ENCODE data around the gene PRAMEF12. TPM values are rescaled to one million over a fixed set of nuclear protein-coding genes. Genes with fewer than 3 reads are reported as not detected.
A peak's percentile ranks its signal among the peaks of the same experiment; 100 is the strongest.

Gene PRAMEF12
- total RNA-seq, 1 experiment from 2014 or later: not detected

DNA sequence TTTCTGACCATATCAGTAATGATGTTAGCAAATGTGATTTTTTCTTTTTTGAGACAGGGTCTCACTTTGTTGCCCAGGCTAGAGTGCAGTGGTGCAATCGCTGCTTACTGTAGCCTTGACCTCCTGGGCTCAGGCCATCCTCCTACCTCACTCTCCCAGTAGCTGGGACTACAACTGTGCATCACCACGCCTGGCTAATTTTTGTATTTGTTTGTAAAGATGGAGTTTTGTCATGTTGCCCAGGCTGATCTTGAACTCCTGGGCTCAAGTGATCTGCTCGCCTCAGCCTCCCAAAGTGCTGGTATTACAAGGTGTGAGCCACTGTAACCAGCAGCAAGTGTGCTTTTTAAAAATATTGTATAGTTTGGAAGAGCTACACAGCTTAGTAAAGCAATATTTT, 31.6 kb upstream of the PRAMEF12 start:
- no peaks in the 10 kb centered on the region for H3K9me3 ChIP-seq (ENCODE audit: low read depth, low read length, poor library complexity, severe bottlenecking)
- no TSS peak for BruUV-seq (replicated peaks)
- ChIA-PET POLR2A (ENCODE audit: low non-redundant PET) (no interaction called here), CTCF (interaction anchor here (0.6 to 0.7 kb wide), 2 partner anchors 27 to 1101 kb away, joined by 3 to 4 read pairs; no protein-coding TSS in a partner anchor)
- DNase-seq (ENCODE audit: low spot score): no peak
- no peak for TF ChIP-seq EZH2 (IDR thresholded peaks at IDR 0.05; ENCODE audit: borderline replicate concordance, low read depth, low read length, poor library complexity, severe bottlenecking)
- TF ChIP-seq, protein P1, sequence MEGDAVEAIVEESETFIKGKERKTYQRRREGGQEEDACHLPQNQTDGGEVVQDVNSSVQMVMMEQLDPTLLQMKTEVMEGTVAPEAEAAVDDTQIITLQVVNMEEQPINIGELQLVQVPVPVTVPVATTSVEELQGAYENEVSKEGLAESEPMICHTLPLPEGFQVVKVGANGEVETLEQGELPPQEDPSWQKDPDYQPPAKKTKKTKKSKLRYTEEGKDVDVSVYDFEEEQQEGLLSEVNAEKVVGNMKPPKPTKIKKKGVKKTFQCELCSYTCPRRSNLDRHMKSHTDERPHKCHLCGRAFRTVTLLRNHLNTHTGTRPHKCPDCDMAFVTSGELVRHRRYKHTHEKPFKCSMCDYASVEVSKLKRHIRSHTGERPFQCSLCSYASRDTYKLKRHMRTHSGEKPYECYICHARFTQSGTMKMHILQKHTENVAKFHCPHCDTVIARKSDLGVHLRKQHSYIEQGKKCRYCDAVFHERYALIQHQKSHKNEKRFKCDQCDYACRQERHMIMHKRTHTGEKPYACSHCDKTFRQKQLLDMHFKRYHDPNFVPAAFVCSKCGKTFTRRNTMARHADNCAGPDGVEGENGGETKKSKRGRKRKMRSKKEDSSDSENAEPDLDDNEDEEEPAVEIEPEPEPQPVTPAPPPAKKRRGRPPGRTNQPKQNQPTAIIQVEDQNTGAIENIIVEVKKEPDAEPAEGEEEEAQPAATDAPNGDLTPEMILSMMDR (conservative IDR thresholded peaks at IDR 0.05; ENCODE audit: low read depth, low read length): no peak
- no peaks in the 10 kb centered on the region for H3K36me3 ChIP-seq (ENCODE audit: insufficient read depth, low read length, poor library complexity, severe bottlenecking)
- H3K4me1 ChIP-seq (ENCODE audit: insufficient read depth, low read length, poor library complexity, severe bottlenecking): peaks cover 5% of the 10 kb centered on the region
- H3K27ac ChIP-seq (ENCODE audit: low read depth, low read length, poor library complexity, severe bottlenecking): no peak overlapping the region
- no peak overlapping the region for H3K4me3 ChIP-seq (ENCODE audit: low read depth, low read length, poor library complexity, severe bottlenecking)
- intact Hi-C loops (cut with micrococcal nuclease; ENCODE audit: unreplicated experiment): no loop called here
- H3K27me3 ChIP-seq (replicated peaks; ENCODE audit: insufficient read depth, low read depth, low read length, poor library complexity): peaks cover 4% of the 10 kb centered on the region

DNA sequence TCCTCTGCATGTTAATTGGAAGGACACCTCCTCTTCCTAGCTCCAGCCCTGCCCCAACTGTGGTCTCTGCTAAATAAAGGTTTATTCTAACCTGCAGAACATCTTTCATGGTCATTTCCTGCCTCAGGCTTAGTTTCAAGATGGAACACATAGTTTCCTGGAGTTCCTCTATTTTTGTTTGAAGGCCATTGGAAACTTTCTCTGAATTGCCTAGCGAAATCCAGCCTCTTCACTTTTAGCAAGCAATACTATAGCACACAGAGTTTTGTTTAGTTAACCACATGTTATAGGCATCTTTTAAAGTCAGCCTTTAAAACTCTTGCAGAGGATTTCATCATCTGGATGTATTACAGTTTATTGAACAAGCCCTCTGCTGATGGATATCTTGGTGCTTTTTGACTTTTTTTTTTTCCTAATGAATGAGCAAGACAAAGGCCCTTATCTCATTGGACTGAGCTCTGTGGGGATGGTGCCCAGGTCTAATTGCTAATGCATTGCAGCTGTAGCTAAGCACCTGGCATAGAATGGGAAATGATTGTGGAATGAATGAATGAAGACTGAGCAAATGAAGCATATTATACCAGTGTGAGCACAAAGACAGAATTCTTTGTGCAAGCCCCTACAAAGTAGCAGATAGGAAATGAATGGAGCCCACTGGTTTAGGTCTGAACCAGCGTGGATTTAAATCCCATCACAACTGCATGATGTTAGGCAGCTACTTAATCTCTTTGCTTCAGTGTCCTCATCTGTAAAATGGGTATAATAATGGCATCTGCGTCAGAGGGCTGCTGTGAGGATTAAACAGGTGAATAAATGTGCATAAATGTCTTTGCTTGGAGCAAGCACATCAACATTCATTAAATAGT, 28.2 kb upstream of the PRAMEF12 start:
- CTCF ChIA-PET: no interaction called here
- BruUV-seq (replicated peaks): no TSS peak
- Histone ChIP-seq H3K4me3 (ENCODE audit: low read depth, low read length, poor library complexity, severe bottlenecking) (no peak overlapping the region), H3K4me1 (ENCODE audit: insufficient read depth, low read length, poor library complexity, severe bottlenecking) (peaks cover 5% of the 10 kb centered on the region), H3K36me3 (ENCODE audit: insufficient read depth, low read length, poor library complexity, severe bottlenecking) (no peaks in the 10 kb centered on the region), H3K9me3 (ENCODE audit: low read depth, low read length, poor library complexity, severe bottlenecking) (peaks cover 15% of the 10 kb centered on the region), H3K27me3 (replicated peaks; ENCODE audit: insufficient read depth, low read depth, low read length, poor library complexity) (peaks cover 2% of the 10 kb centered on the region), H3K27ac (ENCODE audit: low read depth, low read length, poor library complexity, severe bottlenecking) (no peak overlapping the region)
- intact Hi-C loops (cut with micrococcal nuclease; ENCODE audit: unreplicated experiment): no loop called here
- POLR2A ChIA-PET (ENCODE audit: low non-redundant PET): interaction anchor here (0.5 to 0.6 kb wide), 2 partner anchors 19 to 825 kb away, joined by 5 read pairs; no protein-coding TSS in a partner anchor
- no peak for TF ChIP-seq EZH2 (IDR thresholded peaks at IDR 0.05; ENCODE audit: borderline replicate concordance, low read depth, low read length, poor library complexity, severe bottlenecking)
- TF ChIP-seq, protein P1 (conservative IDR thresholded peaks at IDR 0.05; ENCODE audit: low read depth, low read length): no peak
- DNase-seq (ENCODE audit: low spot score): peak; percentile 21

DNA sequence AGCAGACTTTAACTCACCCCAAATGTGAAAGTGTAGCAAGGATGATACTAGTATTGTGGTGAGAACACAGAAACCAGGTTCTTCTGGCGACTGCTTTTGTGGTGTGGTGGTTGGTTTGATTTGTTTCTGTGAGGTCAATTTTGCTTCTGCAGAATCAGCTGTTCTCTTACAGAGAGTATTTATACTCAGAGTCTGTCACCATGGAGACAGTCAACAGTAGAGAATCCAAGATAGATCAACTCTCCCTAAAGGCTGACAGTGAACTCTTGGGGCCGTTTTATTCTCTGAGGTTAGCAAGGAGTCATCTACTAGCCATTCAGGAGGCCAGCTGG, 27.6 kb upstream of the PRAMEF12 start, which contains the start of gene CFAP107:
TSS of gene CFAP107 (plus strand) at position 209 of the 332 bp plus-strand sequence. CDS start 231 bp downstream, outside the sequence.
- Histone ChIP-seq H3K27ac (ENCODE audit: low read depth, low read length, poor library complexity, severe bottlenecking) (no peak within 1 kb of the TSS), H3K27me3 (replicated peaks; ENCODE audit: insufficient read depth, low read depth, low read length, poor library complexity) (peaks cover 8% of the 10 kb centered on the region), H3K4me1 (ENCODE audit: insufficient read depth, low read length, poor library complexity, severe bottlenecking) (peaks cover 5% of the 10 kb centered on the region), H3K9me3 (ENCODE audit: low read depth, low read length, poor library complexity, severe bottlenecking) (peaks cover 17% of the 10 kb centered on the region), H3K4me3 (ENCODE audit: low read depth, low read length, poor library complexity, severe bottlenecking) (no peak within 1 kb of the TSS), H3K36me3 (ENCODE audit: insufficient read depth, low read length, poor library complexity, severe bottlenecking) (no peaks in the 10 kb centered on the region)
- CTCF ChIA-PET: no interaction called here
- TF ChIP-seq, protein P1 (conservative IDR thresholded peaks at IDR 0.05; ENCODE audit: low read depth, low read length): no peak
- no peak for TF ChIP-seq EZH2 (IDR thresholded peaks at IDR 0.05; ENCODE audit: borderline replicate concordance, low read depth, low read length, poor library complexity, severe bottlenecking)
- intact Hi-C loops (cut with micrococcal nuclease; ENCODE audit: unreplicated experiment): no loop called here
- BruUV-seq (replicated peaks): no TSS peak
- no peak for DNase-seq (ENCODE audit: low spot score)
- POLR2A ChIA-PET (ENCODE audit: low non-redundant PET): interaction anchor here (0.6 kb wide), 1 partner anchor 16 kb away, joined by 5 read pairs; no protein-coding TSS in a partner anchor

Measured in A673 (cell line).